DND-41 (cell line): Measurements from ENCODE around the gene DDIT3.
A peak's percentile ranks its signal among the peaks of the same experiment; 100 is the strongest.

Experiments used
- CTCF ChIP-seq: IDR thresholded peaks from 2 replicates; pipeline ENCODE4 v1.5.1; 2012; ENCODE audit warnings: borderline replicate concordance, low read length, moderate library complexity, mild to moderate bottlenecking; ENCODE audit not compliant: poor library complexity, severe bottlenecking; ENCODE audit errors: extremely low read depth
- EZH2 ChIP-seq: IDR thresholded peaks from 3 replicates; pipeline ENCODE4 v1.6.1; 2012; ENCODE audit warnings: borderline replicate concordance, low read depth, mild to moderate bottlenecking, moderate library complexity, low read length, inconsistent platforms; ENCODE audit not compliant: severe bottlenecking

GRCh38 chr12:57522011-57522886 is 1.9 kb upstream of the DDIT3 start, which contains the start of gene MBD6:
- TF ChIP-seq EZH2 (no peak), CTCF (peak; percentile 33)
